Esophagus (tissue), 2 donors: Measurements from ENCODE around the gene EPS8L1. TPM values are rescaled to one million over a fixed set of nuclear protein-coding genes. Genes with fewer than 3 reads are reported as not detected.
"Not testable (repeated sequence)": the region's sequence is repeated elsewhere in the genome, so short reads cannot be mapped to it uniquely, and the experiment has no call there.

ENCODE experiments used
- H3K27ac ChIP-seq, 2 donors: one replicate each; pipeline ENCODE4 v1.5.1; 2013; ENCODE audit warnings: low read depth in 2 of 2, mild to moderate bottlenecking in 2 of 2, inconsistent platforms in 1 of 2, low read length in 1 of 2, moderate library complexity in 1 of 2
- H3K27me3 ChIP-seq, 2 donors: one replicate each; pipeline ENCODE4 v1.6.1; 2013; ENCODE audit warnings: low read length in 2 of 2, control low read depth in 1 of 2, mild to moderate bottlenecking in 1 of 2; ENCODE audit not compliant: insufficient read depth in 2 of 2, control insufficient read depth in 1 of 2
- H3K36me3 ChIP-seq, 2 donors: one replicate each; pipeline ENCODE4 v1.6.1; 2013; ENCODE audit warnings: low read length in 1 of 2; ENCODE audit not compliant: control insufficient read depth in 2 of 2, insufficient read depth in 2 of 2
- H3K4me1 ChIP-seq, 2 donors: one replicate each; pipeline ENCODE4 v1.6.1; 2013; ENCODE audit warnings: low read length in 1 of 2; ENCODE audit not compliant: control insufficient read depth in 2 of 2, insufficient read depth in 2 of 2
- H3K4me3 ChIP-seq, 2 donors: one replicate each; pipeline ENCODE4 v1.5.1; 2013; ENCODE audit warnings: low read length in 2 of 2, mild to moderate bottlenecking in 2 of 2, low read depth in 1 of 2, moderate library complexity in 1 of 2
- H3K9me3 ChIP-seq, 2 donors: one replicate each; pipeline ENCODE4 v1.6.1; 2013; ENCODE audit warnings: mild to moderate bottlenecking in 2 of 2, low read depth in 1 of 2, low read length in 1 of 2, moderate library complexity in 1 of 2; ENCODE audit not compliant: control insufficient read depth in 2 of 2, insufficient read depth in 1 of 2
- WGBS, 2 donors: extraction: QIAGEN DNeasy Blood & Tissue Kit; methylation state at CpG; one replicate each; pipeline ENCODE4 v1.1.7; 2013; 5-methylcytosine and 5-hydroxymethylcytosine counted together
- polyA plus RNA-seq, 2 donors: library from polyadenylated mRNA; stranded (reverse); fragments of 200-250 nt; gene quantifications; one replicate each; pipeline ENCODE4 v1.2.3, GENCODE V29; 2013
- donor health status: healthy with polysubstance abuse.
- donor health status: Bipolar disorder and iron deficiency.

EPS8L1 gene
- polyA plus RNA-seq, 2 donors, result 578 to 1,427 TPM

DNA sequence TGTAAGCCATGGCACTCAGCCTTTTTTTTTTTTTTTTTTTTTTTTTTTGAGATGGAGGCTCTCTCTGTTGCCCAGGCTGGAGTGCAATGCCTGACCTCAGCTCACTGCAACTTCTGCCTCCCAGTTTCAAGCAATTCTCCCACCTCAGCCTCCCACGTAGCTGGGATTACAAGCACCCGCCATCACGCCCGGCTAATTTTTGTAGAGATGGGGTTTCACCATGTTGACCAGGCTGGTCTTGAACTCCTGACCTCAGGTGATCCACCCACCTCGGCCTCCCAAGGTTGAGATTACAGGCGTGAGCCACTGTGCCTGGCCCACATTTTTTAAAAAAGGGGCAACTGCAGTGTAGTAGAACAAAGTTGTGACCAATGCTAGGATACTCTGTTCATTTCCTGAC lies 38.1 kb upstream of the EPS8L1 start:
- not testable (repeated sequence) for H3K4me3 ChIP-seq, H3K27me3 ChIP-seq, H3K4me1 ChIP-seq, H3K36me3 ChIP-seq, H3K9me3 ChIP-seq, H3K27ac ChIP-seq
- WGBS, 2 donors, result 83 to 85% methylated on average over 6 of the region's 6 CpGs

DNA sequence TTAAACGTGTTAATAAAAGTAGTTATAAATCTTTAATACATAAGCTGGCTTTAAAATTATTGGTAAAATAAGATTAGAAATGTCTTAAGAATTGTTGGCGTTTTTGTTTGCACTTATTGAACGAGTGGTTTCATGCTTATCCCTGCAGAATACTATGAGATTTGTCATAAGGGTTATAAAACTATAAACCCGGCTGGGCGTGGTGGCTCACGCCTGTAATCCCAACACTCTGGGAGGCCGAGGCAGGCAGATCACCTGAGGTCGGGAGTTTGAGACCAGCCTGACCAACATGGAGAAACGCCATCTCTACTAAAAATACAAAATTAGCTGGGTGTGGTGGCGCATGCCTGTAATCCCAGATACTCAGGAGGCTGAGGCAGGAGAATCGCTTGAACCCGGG lies 35.0 kb upstream of the EPS8L1 start:
- H3K36me3 ChIP-seq, result peaks cover 10 to 27% of the 10 kb centered on the region in 2 donors
- not testable (repeated sequence) for H3K4me3 ChIP-seq, H3K9me3 ChIP-seq, H3K4me1 ChIP-seq, H3K27me3 ChIP-seq, H3K27ac ChIP-seq
- 81 to 86% methylated on average over 12 of the region's 12 CpGs for WGBS, 2 donors

DNA sequence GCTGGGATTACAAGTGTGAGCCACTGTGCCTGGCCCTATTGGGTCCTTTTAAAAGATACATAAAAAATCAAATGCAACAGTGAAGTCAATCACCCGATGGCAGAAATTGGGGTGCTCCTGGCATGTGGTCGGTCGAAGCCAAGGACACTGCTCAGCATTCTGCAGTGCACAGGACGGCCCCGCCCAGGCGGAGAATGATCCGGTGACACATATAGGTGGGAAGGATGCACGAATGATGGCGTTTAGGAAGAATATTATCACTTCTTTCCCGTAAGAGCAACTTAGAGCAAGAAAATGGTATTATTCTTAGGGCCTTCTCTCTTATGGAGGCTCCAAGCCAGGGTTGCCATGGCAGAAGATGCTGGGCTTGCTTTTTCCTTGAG lies 34.4 kb upstream of the EPS8L1 start:
- no peaks in the 10 kb centered on the region for H3K9me3 ChIP-seq
- no peaks in the 10 kb centered on the region for H3K4me1 ChIP-seq
- no peak overlapping the region for H3K27ac ChIP-seq
- H3K27me3 ChIP-seq, result no peaks in the 10 kb centered on the region
- no peak overlapping the region for H3K4me3 ChIP-seq
- 87 to 91% methylated on average over 10 of the region's 10 CpGs for WGBS, 2 donors
- H3K36me3 ChIP-seq, result peaks cover 10 to 27% of the 10 kb centered on the region in 2 donors

DNA sequence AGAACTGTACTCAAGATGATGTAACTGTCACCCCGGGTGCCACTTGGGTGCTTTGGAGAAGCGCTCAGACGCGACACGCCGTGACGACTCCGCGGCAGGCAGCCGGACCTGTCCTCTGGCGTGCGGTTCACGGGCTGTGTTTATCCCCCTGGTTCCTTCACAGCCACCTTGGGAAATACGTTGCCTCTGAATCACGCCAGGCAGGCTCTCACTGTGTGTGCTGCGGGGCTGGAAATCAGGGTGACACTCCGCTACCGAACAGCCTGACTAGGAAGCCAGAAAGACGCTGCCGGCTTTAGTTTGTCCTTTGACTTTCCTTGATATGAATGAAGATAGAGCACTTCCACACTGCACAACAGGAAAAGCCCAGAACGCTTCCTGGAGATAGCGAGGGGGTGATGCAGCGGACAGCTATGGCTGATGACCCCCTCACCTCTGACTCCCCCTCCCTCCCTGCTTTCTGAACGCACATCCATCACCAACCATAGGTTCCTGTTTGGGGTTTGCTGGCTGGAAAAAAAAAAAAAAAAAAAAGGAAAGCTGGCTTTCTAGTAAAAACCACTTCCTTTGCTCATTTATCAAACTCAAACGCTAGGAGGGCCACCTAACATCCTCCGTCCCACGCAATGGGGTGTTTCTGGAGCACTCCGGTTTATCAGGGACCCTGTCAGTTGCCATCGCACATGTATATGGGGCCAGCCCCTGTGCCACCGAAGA lies 33.9 kb upstream of the EPS8L1 start:
- Histone ChIP-seq H3K27me3 (no peaks in the 10 kb centered on the region), H3K27ac (no peak overlapping the region), H3K4me1 (no peaks in the 10 kb centered on the region), H3K9me3 (no peaks in the 10 kb centered on the region), H3K36me3 (peaks cover 10 to 32% of the 10 kb centered on the region in 2 donors), H3K4me3 (no peak overlapping the region)
- WGBS, 2 donors, result 64 to 77% methylated on average over 30 of the region's 30 CpGs

DNA sequence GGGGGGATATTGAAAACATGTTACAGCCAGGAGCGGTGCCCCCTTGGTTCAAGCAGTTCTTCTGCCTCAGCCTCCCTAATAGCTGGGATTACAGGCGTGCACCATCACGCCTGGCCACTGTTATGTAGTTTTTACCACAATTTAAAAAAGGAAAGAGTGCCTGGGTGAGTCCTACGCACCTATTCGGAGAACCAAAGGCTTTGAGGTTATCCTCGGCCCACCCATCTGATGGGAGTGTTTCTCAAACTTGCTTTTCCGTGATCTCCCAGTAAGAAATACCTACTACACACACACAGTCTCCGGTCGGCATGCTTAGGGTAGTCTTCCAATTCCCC lies 33.4 kb upstream of the EPS8L1 start:
- no peak overlapping the region for H3K27ac ChIP-seq
- H3K36me3 ChIP-seq, result peaks cover 10 to 37% of the 10 kb centered on the region in 2 donors
- 80 to 81% methylated on average over 9 of the region's 9 CpGs for WGBS, 2 donors

DNA sequence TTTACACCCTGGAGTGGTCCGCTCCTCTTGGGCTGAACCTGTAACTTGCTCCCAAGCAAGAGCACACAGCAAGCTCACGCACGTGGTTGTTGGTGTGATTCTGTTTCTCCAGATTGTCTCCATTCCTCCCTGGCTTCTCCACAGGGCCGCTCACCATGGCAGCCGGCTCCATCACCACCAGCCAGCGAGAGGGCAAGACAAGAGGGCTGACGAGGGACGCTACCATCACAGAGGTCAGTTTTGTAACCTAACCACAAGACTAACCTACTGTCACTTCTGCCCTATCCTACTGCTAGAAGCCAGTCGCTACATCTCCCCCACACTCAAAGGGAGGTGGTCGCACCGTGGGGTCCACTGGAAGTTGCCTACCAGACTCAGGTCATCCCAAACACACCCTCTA lies 33.0 kb upstream of the EPS8L1 start:
- Histone ChIP-seq H3K27ac (no peak overlapping the region), H3K4me3 (no peak overlapping the region), H3K27me3 (no peaks in the 10 kb centered on the region), H3K36me3 (peaks cover 10 to 41% of the 10 kb centered on the region in 2 donors), H3K9me3 (no peaks in the 10 kb centered on the region), H3K4me1 (no peaks in the 10 kb centered on the region)
- 71 to 88% methylated on average over 11 of the region's 11 CpGs for WGBS, 2 donors

More for the DNA sequence above, 33.4 kb upstream of the EPS8L1 start:
- H3K9me3 ChIP-seq, result no peaks in the 10 kb centered on the region
- H3K4me1 ChIP-seq, result no peaks in the 10 kb centered on the region
- H3K4me3 ChIP-seq, result no peak overlapping the region
- no peaks in the 10 kb centered on the region for H3K27me3 ChIP-seq

DNA sequence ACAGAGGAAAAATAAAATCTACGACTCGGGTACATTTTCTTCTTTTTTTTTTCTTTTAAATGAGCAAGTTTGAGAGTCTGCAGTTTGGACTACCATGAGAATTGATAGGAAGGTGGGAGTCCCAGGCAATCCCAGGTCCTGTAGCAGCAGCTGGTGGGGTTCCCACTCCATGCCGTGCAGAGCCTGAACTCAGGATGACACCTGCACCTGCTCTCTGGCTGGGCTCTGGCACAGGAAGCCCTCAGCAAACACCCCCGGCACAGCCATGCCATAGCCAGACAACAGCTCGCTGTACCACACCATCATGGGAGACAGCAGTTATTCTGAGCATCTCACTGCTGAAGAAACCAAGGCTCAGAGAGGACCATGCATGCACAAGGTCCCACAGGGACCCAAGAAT lies 31.4 kb upstream of the EPS8L1 start:
- peaks cover 14 to 57% of the 10 kb centered on the region in 2 donors for H3K36me3 ChIP-seq
- H3K27me3 ChIP-seq, result no peaks in the 10 kb centered on the region
- no peaks in the 10 kb centered on the region for H3K4me1 ChIP-seq
- no peak overlapping the region for H3K4me3 ChIP-seq
- peaks cover 0 to 5% of the 10 kb centered on the region in 2 donors for H3K9me3 ChIP-seq
- no peak overlapping the region for H3K27ac ChIP-seq
- WGBS, 2 donors, result 85 to 90% methylated on average over 5 of the region's 5 CpGs

DNA sequence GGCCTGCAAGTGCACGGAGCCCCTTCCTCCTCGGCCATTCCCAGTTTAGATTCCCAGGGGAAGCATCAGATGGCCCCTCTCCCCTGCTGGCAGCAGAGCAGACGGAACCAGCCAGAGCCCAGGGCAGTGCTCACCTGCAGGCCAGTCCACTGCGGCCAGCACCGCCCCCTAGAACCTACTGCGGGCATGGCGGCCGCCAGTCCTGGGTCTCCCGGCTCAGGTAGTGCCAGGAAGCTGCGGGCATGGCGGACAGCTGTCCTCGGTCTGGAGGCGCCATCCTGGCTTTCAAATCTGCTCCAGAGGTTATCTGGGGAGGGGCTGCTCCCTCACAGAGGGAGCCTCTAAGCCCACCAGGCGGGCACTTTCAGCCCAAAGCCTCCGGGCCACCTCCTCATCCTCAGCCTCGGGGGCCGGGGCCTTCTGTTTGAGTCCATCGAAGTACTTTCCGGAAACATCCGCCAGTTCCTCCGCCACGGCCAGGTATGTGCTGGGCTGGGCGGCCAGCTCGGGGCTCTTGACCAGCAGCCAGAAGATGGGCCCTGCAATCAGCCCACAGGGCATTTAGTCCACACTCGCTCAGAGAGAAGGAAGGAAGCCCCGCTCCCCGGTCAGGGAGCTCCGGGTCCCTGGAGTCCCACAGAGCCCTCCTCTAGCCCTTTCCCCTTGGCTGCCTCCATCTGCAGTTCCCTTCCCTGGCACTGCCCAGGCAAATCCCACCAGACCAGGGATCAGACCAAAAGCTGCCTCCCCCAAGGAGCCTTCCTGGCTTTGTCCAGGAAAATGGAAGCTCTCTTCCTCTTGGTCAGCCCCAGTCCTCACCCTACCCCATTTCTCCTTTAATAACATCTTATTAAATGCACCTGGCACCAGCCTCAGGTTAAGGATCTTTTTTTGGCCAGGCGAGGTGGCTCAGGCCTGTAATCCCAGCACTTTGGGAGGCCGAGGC lies 30.6 kb upstream of the EPS8L1 start:
- 94 to 97% methylated on average over 29 to 30 of the region's 30 CpGs for WGBS, 2 donors
- H3K27me3 ChIP-seq, result no peaks in the 10 kb centered on the region
- H3K9me3 ChIP-seq, result peaks cover 0 to 5% of the 10 kb centered on the region in 2 donors
- H3K4me3 ChIP-seq, result no peak overlapping the region
- no peak overlapping the region for H3K27ac ChIP-seq
- H3K4me1 ChIP-seq, result no peaks in the 10 kb centered on the region
- peaks cover 14 to 58% of the 10 kb centered on the region in 2 donors for H3K36me3 ChIP-seq

DNA sequence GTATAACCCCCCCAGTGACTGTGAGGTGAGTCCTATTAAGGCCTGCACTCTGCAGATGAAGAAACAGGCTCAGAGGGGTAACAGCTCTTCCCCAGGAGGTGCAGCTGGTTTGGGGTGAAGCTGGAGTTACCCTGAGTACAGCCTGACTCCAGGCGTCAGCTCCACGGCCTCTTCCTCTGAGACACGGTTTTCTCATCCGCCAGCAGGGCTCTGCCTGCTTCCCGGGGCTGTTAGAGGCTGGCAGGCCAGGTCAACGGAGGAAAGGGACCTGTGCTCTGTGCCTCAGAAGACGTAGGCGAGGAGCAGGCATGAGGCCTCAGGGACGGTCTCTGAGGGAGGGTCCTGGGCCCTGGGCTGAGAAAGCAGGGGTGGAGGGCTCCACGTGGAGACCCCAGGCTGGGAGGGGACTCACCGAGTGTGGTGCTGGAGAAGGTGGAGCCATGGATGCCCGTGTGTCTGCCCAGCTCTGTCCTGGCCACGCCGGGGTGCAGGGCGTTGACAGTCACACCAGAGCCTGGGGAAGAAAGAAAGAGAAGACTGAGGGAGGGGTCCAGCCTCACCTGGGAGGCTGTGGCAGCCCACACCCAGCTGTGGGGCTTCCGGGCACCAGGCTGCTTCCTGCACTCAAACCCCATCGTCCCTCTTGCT lies 28.6 kb upstream of the EPS8L1 start:
- Histone ChIP-seq H3K9me3 (peaks cover 0 to 5% of the 10 kb centered on the region in 2 donors), H3K4me3 (no peak overlapping the region), H3K27me3 (no peaks in the 10 kb centered on the region), H3K36me3 (peaks cover 14 to 60% of the 10 kb centered on the region in 2 donors), H3K4me1 (no peaks in the 10 kb centered on the region), H3K27ac (no peak overlapping the region)
- 86 to 91% methylated on average over 13 to 17 of the region's 17 CpGs for WGBS, 2 donors
